ENCODE results near the gene EXO1.
A peak's percentile ranks its signal among the peaks of the same experiment; 100 is the strongest.

The EXO1 gene

DNA sequence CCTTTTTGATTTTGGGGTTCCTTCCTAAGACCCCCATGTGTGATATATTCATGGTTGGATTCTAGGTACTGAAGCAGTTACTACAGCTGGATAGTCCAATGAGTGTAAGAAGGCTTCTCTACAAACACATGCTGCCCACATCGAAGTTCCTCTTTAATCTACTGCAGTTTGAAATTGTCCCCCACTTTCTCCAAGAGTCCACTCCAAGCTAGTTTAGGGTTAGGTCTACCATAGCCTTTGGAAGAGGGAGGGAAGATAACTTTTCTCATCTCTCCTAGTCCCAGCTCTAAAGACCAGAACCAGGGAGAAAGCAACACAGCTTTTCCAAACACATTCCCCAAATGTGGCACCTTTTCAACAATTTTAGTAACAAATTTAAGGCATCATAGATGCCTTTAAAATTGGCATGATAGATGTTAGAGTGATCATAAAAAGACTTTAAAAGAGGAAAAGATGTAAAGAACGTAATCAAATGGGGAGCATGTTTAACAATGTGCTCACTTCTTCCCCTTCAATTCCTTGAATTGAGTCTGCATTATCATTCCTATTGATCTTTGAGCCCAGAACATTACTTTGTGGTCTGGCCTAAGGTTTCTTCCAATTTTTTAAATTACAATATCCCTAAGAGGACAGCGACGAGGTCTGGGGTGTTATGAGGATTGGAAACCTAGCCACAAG, 1.0 kb upstream of the EXO1 start:
- TF ChIP-seq GATA3 (IDR thresholded peaks at IDR 0.05; ENCODE audit: low read depth, low read length) (no peak; the same call in 1 of the 2 replicates), GATA2 (IDR thresholded peaks at IDR 0.05; ENCODE audit: low read depth, low read length) (no peak)

DNA sequence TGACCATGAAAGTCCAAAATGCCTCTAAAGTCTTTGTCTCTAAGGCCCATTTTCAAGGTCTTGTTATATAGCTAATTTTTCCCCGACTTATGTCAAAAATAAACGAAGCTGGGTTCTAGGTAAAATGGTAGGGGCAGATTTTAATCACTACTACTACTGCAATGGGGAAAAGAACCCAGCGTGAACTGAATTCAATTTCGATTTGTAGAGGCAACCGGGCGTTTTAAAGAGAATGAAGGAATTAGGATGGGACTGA, 536 bp upstream of the EXO1 start:
- no peak for TF ChIP-seq GATA3 (IDR thresholded peaks at IDR 0.05; ENCODE audit: low read depth, low read length)
- TF ChIP-seq GATA2 (IDR thresholded peaks at IDR 0.05; ENCODE audit: low read depth, low read length) = 0 out of 2 replicates have a peak, but pooled peaks have one; percentile 16

DNA sequence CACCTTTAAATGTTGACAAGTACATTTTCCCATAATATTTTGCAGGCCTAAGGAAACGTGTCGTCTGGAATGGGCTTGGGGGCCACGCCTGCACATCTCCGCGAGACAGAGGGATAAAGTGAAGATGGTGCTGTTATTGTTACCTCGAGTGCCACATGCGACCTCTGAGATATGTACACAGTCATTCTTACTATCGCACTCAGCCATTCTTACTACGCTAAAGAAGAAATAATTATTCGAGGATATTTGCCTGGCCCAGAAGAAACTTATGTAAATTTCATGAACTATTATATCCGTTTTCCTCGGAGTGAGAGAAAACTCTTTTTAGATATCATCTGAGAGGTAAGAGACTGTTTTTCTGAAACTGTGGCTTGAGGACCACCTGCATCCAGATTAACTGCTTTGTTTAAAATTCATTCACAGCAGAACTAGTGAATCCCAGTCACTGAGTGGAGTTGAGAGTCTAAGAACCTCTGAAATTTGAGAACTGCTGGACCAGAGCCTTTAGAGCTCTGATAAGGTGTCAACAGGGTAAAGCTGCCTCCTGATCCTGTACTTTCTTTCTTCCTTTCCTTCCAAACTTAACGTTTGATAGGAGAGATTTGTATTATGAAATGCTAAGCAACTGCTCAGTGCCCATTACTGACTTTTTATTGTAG, 811 bp downstream of the EXO1 start:
- TF ChIP-seq GATA3 (IDR thresholded peaks at IDR 0.05; ENCODE audit: low read depth, low read length) (no peak), GATA2 (IDR thresholded peaks at IDR 0.05; ENCODE audit: low read depth, low read length) (no peak)

DNA sequence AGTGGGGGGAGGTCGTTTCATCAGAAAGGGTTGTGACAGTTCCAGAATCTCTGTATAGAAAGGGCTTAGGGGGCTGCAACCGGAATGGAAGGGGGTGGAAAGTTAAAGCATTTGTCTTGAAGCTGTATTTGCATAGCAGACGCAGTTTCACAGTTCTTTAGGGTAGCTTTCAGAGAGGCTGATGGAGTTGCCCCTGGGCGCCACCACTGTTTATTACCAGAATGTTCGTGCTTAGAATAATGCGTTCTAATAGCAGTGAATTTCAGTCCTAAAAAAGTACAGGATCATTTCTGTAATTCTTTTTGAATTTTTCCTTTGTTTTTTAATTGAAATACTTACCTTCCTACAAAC, 1.3 kb downstream of the EXO1 start:
- TF ChIP-seq GATA3 (IDR thresholded peaks at IDR 0.05; ENCODE audit: low read depth, low read length) = no peak
- TF ChIP-seq GATA2 (IDR thresholded peaks at IDR 0.05; ENCODE audit: low read depth, low read length) = no peak

DNA sequence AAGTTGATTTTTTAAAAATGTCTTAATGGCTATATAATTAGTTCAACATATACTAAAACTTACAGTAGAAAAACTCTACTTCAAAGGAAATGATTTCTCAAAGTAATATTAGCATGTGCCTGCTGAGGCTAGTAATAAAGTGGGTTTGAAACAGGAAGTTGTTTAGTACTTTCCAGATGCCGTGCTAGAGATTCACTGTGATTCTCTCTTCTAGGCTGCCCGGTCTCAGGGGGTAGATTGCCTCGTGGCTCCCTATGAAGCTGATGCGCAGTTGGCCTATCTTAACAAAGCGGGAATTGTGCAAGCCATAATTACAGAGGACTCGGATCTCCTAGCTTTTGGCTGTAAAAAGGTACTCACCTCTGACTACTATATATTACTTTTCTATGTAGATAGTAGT, 9.1 kb downstream of the EXO1 start:
- TF ChIP-seq GATA2 (IDR thresholded peaks at IDR 0.05; ENCODE audit: low read depth, low read length) = no peak
- no peak for TF ChIP-seq GATA3 (IDR thresholded peaks at IDR 0.05; ENCODE audit: low read depth, low read length)

DNA sequence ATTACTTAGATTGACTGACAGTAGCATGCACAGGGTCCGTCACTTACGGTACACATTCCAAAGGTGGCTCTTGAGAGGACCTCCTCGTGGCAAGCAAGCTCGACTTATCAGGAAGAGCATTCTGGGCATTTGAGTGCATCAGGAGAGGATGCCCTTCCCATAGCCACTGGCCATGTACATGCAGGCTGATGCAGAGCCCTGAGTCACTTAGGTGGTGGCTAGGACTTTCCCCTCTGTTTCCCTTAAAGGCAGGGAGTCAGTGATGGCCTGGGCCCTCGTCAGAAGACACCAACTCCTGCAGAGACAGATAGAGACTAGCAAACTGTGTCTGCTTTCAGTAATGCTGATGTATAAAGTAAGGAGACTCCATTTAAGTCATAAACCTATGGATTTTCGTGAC, 12.9 kb downstream of the EXO1 start:
- TF ChIP-seq GATA2 (IDR thresholded peaks at IDR 0.05; ENCODE audit: low read depth, low read length) = no peak
- no peak for TF ChIP-seq GATA3 (IDR thresholded peaks at IDR 0.05; ENCODE audit: low read depth, low read length)

DNA sequence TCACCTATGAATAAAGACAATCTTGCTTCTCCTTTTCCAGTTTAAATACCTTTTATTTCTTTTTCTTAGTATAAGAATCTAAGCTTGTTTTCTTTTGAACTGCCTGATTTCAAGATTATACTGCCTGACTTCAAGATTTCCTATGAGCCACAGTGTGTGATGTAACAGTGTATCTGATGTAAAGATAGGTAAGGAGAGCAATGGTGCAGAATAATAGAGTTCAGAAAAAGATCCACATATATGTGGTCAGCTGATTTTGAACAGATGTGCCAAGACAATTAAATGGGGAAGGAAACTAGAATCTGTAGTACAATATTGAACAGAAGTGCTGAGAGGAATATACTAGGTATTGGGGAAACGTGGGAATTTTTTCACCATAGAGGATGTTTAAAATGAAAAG, 21.0 kb downstream of the EXO1 start:
- TF ChIP-seq GATA2 (IDR thresholded peaks at IDR 0.05; ENCODE audit: low read depth, low read length) (no peak), GATA3 (IDR thresholded peaks at IDR 0.05; ENCODE audit: low read depth, low read length) (no peak)

DNA sequence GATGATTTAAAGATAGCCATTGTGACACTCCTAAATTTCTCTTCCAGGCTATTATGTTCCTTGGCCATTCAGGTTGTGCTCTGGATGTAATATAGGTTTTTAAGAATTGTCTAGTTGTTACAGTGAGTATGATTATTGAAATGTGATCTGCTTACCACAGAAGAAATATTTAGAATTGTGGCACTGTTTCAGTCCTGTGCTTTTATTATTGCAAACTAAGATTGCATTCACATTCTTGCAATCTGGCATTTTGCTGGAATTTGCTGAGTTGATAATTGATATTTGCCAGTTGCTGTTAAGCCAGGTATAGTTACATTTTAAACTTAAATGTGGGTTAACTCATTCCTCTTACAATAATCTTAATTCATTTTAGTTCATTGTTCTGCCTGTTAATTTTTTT, 22.3 kb downstream of the EXO1 start:
- no peak for TF ChIP-seq GATA2 (IDR thresholded peaks at IDR 0.05; ENCODE audit: low read depth, low read length)

DNA sequence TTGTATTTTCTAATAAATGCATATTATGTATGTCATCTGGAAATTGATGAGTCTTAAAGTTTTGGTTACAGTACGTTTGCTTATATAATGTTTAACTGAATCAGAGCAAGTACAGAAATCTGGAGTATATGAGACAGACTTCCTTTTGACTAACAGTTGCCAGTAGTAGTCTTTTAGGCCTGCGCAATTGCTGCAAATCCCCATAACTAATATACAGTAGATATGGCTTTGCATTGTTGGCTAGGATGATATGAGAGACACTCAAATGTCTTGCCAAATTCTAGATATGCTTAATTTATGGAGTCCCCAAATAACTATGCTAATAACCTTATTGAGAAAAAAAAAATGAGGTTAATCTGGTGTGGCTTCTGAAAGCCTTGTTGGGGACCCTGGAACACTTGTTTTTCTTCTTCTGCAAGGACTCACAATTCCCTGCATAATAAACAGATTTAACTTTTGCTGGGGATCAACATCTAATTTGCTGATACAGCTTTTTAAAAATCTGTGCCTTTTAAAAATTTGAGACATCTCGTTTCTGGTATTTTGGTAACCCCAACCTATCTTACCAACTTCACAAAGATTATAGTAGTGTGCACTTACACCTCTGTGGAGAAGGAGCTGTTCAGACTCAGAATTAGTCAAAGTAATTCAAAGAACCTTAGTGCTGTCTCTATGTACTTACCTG, 22.9 kb downstream of the EXO1 start:
- TF ChIP-seq GATA2 (IDR thresholded peaks at IDR 0.05; ENCODE audit: low read depth, low read length) = no peak
- TF ChIP-seq GATA3 (IDR thresholded peaks at IDR 0.05; ENCODE audit: low read depth, low read length) = no peak

DNA sequence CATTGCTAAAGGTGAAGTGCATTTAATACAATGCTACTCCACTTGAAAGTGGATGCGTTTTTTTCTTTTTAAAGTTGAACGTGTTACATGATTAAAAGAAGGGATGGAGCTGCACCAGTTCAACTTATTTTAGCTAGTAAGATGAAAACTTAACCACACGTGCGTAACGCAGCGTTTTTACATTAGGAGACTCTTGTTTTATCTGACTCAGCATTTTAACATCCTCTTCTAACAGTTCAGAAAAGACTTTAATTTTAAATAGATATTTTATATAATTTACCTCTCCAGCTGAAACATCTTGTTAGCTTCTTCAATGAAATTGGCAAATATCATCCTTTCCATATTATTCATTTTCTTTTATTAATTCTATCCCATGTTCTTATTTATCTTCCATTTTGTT, 33.4 kb downstream of the EXO1 start:
- TF ChIP-seq GATA2 (IDR thresholded peaks at IDR 0.05; ENCODE audit: low read depth, low read length) = no peak
- TF ChIP-seq GATA3 (IDR thresholded peaks at IDR 0.05; ENCODE audit: low read depth, low read length) = no peak

DNA sequence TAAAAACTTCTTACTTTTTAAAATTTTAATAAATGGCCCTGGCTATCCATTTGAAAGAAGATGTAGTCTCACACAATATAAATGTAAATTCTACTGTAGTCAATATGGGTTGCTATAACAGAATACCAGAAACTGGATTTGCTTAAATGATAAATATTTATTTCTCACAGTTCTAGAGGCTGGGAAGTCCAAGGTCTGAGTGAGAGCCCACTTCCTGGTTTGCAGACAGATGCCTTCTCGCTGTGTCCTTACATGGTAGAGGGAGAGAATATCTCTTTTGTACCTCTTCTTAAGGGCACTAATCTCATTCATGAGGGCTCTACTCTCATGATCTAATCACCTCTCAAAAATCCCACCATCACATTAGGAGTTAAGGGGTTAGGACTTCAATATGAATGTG, 35.2 kb downstream of the EXO1 start:
- TF ChIP-seq GATA3 (IDR thresholded peaks at IDR 0.05; ENCODE audit: low read depth, low read length) (no peak), GATA2 (IDR thresholded peaks at IDR 0.05; ENCODE audit: low read depth, low read length) (no peak)

DNA sequence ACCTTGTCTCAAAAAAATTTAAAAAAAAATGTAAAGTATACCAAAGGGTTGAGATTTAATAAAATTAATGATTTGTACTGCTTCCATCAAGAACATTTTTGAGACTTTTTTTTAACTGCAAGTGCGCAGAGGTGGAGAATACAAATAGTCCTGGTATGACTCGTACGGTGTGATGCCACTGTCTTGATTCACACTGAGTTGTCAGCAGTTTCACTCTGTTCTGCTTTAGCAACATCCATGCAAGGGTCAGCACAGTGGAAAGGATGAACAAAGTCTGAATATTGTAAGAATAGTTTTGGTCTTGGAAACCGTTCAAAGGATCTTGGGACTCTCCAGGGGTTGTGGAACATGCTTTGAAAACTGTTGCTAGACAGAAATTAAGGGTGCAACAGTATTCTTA, 40.2 kb downstream of the EXO1 start:
- no peak for TF ChIP-seq GATA3 (IDR thresholded peaks at IDR 0.05; ENCODE audit: low read depth, low read length)

DNA sequence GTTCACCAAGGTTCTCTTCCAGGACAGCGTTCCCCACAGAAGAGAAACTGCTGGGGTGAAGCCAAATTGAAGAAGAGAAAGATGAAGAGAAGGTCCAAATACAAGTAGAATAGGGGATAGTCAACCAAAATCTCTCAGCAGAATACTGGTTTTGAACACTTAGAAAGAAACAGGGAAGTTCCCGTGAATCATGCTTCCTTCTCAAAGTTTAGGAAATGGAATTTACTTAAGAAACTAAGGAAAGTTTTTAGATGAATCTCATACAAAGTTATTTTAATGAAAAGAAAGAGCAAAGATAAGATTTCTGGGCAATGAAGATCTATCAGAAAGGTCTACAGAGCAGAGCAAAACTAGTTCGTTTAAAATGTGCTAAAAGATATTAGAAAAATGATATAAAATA, 43.3 kb downstream of the EXO1 start:
- no peak for TF ChIP-seq GATA3 (IDR thresholded peaks at IDR 0.05; ENCODE audit: low read depth, low read length)
- no peak for TF ChIP-seq GATA2 (IDR thresholded peaks at IDR 0.05; ENCODE audit: low read depth, low read length)

DNA sequence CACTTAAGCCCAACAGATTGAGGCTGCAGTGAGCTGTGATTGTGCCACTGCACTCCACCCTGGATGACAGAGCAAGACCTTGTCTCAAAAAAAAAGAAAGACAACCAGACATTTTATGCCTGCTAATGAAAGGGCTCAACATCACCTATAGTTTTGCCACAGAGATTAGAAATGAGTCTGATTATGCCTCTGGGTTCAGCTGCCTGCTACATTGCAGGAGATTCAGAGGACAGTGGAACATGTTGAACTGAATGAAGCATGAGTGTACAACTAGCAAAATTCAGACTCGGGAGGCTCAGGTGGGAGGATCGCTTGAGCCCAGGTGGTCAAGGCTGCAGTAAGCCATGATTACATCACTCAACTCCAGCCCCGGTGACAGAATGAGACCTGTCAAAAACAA, 46.0 kb downstream of the EXO1 start:
- TF ChIP-seq GATA2 (IDR thresholded peaks at IDR 0.05; ENCODE audit: low read depth, low read length) (no peak), GATA3 (IDR thresholded peaks at IDR 0.05; ENCODE audit: low read depth, low read length) (no peak)

DNA sequence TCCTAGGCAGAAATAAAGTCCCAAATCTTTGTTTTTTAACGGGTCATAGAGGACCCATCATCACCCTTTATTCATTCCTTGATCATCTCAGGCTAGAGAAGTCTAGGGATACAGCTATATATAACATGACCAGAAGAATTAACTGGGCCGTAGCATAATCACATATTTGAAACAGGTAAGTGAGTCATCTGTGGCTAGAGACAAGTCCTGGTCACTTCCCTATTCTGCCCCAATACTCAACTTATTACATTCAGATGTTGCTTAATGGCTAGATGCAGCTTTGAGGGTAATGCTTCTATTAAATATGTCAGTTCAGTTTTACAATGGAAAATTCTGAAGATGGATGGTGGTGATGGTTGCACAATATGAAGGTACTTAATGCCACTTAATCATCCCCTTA, 47.0 kb downstream of the EXO1 start:
- TF ChIP-seq GATA3 (IDR thresholded peaks at IDR 0.05; ENCODE audit: low read depth, low read length) (no peak), GATA2 (IDR thresholded peaks at IDR 0.05; ENCODE audit: low read depth, low read length) (no peak)

DNA sequence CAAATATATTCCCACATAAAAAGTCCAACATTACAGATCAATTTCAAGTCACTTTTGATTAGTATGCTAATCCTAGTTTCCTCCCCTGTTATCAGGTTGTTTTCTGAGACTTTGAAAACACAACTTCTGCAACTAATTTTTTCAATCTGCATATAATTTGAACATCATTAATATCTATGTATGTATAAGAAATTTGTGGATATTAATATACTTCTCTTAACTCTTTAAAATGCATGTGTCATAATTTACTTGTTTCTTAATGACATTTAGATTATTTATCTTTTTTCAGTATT, 48.6 kb downstream of the EXO1 start:
- TF ChIP-seq GATA2 (IDR thresholded peaks at IDR 0.05; ENCODE audit: low read depth, low read length) (no peak), GATA3 (IDR thresholded peaks at IDR 0.05; ENCODE audit: low read depth, low read length) (no peak)
